ENCODE results near the gene MAGI2. TPM values are rescaled to one million over a fixed set of nuclear protein-coding genes. Genes with fewer than 3 reads are reported as not detected.
A peak's percentile ranks its signal among the peaks of the same experiment; 100 is the strongest.

The MAGI2 gene
- total RNA-seq, 1 experiment from 2014 or later, result 14.3 TPM

DNA sequence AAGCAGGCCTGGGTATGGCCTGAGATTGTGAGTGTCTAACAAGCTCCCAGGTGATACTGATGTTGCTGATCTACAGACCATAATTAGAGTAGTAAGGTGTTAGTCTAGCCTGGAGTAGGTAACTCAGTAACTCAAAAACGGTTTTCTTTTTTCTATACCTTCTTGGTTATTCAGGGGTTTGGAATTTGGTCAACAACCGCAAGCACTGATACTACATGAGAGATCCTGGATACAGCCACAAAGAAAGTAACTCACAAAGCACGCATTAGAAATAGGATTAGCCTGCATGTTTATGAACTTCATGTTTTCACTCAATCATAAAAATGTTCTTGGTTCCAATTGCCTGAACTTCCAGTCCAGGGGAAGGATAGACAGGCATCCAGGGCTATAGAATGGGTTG is 803.5 kb downstream of the MAGI2 start:
- H4K5ac ChIP-seq (ENCODE audit: insufficient read length, low read depth, low read length), result no peak overlapping the region
- H2BK5ac ChIP-seq (ENCODE audit: insufficient read length, low read length), result no peak overlapping the region
- no peaks in the 10 kb centered on the region for H3K79me2 ChIP-seq (ENCODE audit: insufficient read depth, low read length)
- peaks cover 8 to 10% of the 10 kb centered on the region in 2 experiments; a peak in 4 of 5 replicates for H3K9me3 Mint-ChIP-seq
- H3K23ac ChIP-seq (ENCODE audit: insufficient read length, low read depth, low read length), result no peak overlapping the region
- no peaks in the 10 kb centered on the region for H3K23me2 ChIP-seq (ENCODE audit: insufficient read length, low read depth, low read length, poor library complexity, severe bottlenecking)
- H4K8ac ChIP-seq (replicated peaks; ENCODE audit: insufficient read length, low read depth, low read length), result no peak overlapping the region
- H3K4me1 ChIP-seq (ENCODE audit: insufficient read depth, low read length), result no peaks in the 10 kb centered on the region
- no peak overlapping the region for H2BK120ac ChIP-seq (ENCODE audit: low read depth, low read length, poor library complexity, severe bottlenecking)
- H4K20me1 ChIP-seq (ENCODE audit: control insufficient read depth, insufficient read depth, insufficient read length), result no peaks in the 10 kb centered on the region
- no CpG with 5 or more reads among the region's 3 CpGs for WGBS (ENCODE audit: extremely low coverage, insufficient read length, low lambda C conversion rate)
- no peaks in the 10 kb centered on the region for H3K27me3 Mint-ChIP-seq (ENCODE audit: low read depth)
- no peaks in the 10 kb centered on the region for H3K9me3 ChIP-seq (ENCODE audit: control insufficient read depth, low read depth, low read length)
- TF ChIP-seq, protein P1, sequence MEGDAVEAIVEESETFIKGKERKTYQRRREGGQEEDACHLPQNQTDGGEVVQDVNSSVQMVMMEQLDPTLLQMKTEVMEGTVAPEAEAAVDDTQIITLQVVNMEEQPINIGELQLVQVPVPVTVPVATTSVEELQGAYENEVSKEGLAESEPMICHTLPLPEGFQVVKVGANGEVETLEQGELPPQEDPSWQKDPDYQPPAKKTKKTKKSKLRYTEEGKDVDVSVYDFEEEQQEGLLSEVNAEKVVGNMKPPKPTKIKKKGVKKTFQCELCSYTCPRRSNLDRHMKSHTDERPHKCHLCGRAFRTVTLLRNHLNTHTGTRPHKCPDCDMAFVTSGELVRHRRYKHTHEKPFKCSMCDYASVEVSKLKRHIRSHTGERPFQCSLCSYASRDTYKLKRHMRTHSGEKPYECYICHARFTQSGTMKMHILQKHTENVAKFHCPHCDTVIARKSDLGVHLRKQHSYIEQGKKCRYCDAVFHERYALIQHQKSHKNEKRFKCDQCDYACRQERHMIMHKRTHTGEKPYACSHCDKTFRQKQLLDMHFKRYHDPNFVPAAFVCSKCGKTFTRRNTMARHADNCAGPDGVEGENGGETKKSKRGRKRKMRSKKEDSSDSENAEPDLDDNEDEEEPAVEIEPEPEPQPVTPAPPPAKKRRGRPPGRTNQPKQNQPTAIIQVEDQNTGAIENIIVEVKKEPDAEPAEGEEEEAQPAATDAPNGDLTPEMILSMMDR (conservative IDR thresholded peaks at IDR 0.05), result no peak
- H3K56ac ChIP-seq (ENCODE audit: insufficient read length, low read depth, low read length), result no peak overlapping the region
- no peak overlapping the region for H3K27ac ChIP-seq (ENCODE audit: insufficient read length, low read depth, low read length)
- H2BK12ac ChIP-seq (ENCODE audit: insufficient read length, low read depth, low read length), result no peak overlapping the region
- H3K79me1 ChIP-seq (ENCODE audit: insufficient read depth, low read depth, low read length, poor library complexity, severe bottlenecking), result no peaks in the 10 kb centered on the region
- H3K4me1 Mint-ChIP-seq, result peaks cover 20 to 26% of the 10 kb centered on the region in 2 experiments
- peak overlapping the region in 1 of 3 experiments; percentile 3; a peak in 1 of 7 replicates for H3K27ac Mint-ChIP-seq
- no peak overlapping the region for H3K9ac ChIP-seq (ENCODE audit: extremely low read depth, insufficient read length, low read length)
- H3K4me2 ChIP-seq (ENCODE audit: insufficient read depth, insufficient read length, low read length), result no peak overlapping the region
- no peak overlapping the region for H2BK20ac ChIP-seq (ENCODE audit: low read depth, low read length, poor library complexity, severe bottlenecking)
- no peak overlapping the region for H3K18ac ChIP-seq (ENCODE audit: insufficient read length, low read depth, low read length)
- no peak overlapping the region for H4K91ac ChIP-seq (ENCODE audit: insufficient read length, low read depth, low read length)
- H2AFZ ChIP-seq (ENCODE audit: low read length), result no peak overlapping the region
- H3K27me3 ChIP-seq (ENCODE audit: insufficient read depth, low read length), result no peaks in the 10 kb centered on the region
- H3T11ph ChIP-seq (ENCODE audit: low read length), result no peak overlapping the region
- no peak overlapping the region for H2AK5ac ChIP-seq (ENCODE audit: insufficient read length, low read length)
- H3K4me3 Mint-ChIP-seq, result no peak overlapping the region
- no peak overlapping the region for H2BK15ac ChIP-seq (ENCODE audit: low read depth, low read length)
- no peak overlapping the region for H3K4ac ChIP-seq (ENCODE audit: low read depth, low read length)
- H3K14ac ChIP-seq (ENCODE audit: insufficient read depth, low read length), result no peak overlapping the region
- no peak for DNase-seq
- peaks cover 2 to 14% (median 11%) of the 10 kb centered on the region in 3 experiments; a peak in 5 of 7 replicates for H3K36me3 Mint-ChIP-seq (ENCODE audit: insufficient read depth in 1 of 3, low read depth in 3 of 3)
